GM21723 (cell line): Measurements from ENCODE around the gene RPUSD3.
"Not testable (repeated sequence)": the region's sequence is repeated elsewhere in the genome, so short reads cannot be mapped to it uniquely, and the experiment has no call there.

Experiments used
- ATAC-seq: cut with Tn5 transposase; IDR thresholded peaks from one replicate; pipeline ENCODE4 v1.9.1; 2021; ENCODE audit warnings: mild to moderate bottlenecking, moderate library complexity; ENCODE audit not compliant: unreplicated experiment

Gene RPUSD3

GRCh38 chr3:9843715-9844438 is at the start of gene RPUSD3:
RPUSD3 (minus strand) TSS chr3:9844008; CDS start chr3:9843990, 18 bp downstream.
- ATAC-seq, result peak; percentile 98

GRCh38 chr3:9891072-9891622 is 47.3 kb upstream of the RPUSD3 start:
- ATAC-seq, result no peak

- ATAC-seq, result peak; percentile 79
Measured at GRCh38 chr3:9890249-9891071, 46.7 kb upstream of the RPUSD3 start, which contains the start of gene JAGN1. JAGN1 (plus strand) TSS chr3:9890610; CDS start chr3:9890723, 113 bp downstream.

GRCh38 chr3:9889405-9889804 is 45.6 kb upstream of the RPUSD3 start:
- ATAC-seq, result no peak

GRCh38 chr3:9888540-9888939 is 44.7 kb upstream of the RPUSD3 start:
- no peak for ATAC-seq

- ATAC-seq, result no peak
Measured at GRCh38 chr3:9887480-9887879, 43.7 kb upstream of the RPUSD3 start.

GRCh38 chr3:9886328-9886727 is 42.5 kb upstream of the RPUSD3 start:
- ATAC-seq, result no peak

GRCh38 chr3:9884555-9885165 is 40.9 kb upstream of the RPUSD3 start:
- no peak for ATAC-seq

GRCh38 chr3:9883706-9884554 is 40.1 kb upstream of the RPUSD3 start:
- no peak for ATAC-seq

GRCh38 chr3:9881441-9881840 is 37.6 kb upstream of the RPUSD3 start:
- ATAC-seq, result no peak

- ATAC-seq, result no peak
Measured at GRCh38 chr3:9879830-9880549, 36.2 kb upstream of the RPUSD3 start, which contains the start of gene CIDEC. CIDEC (minus strand) TSS chr3:9880253; CDS start chr3:9878486, 1,767 bp downstream.

- ATAC-seq, result no peak
Measured at GRCh38 chr3:9878700-9879099, 34.9 kb upstream of the RPUSD3 start.

GRCh38 chr3:9876991-9877390 is 33.2 kb upstream of the RPUSD3 start:
- ATAC-seq, result no peak

- not testable (repeated sequence) for ATAC-seq
Measured at GRCh38 chr3:9876255-9876654, 32.4 kb upstream of the RPUSD3 start.

- no peak for ATAC-seq
Measured at GRCh38 chr3:9875448-9875847, 31.6 kb upstream of the RPUSD3 start.

GRCh38 chr3:9872067-9872466 is 28.3 kb upstream of the RPUSD3 start:
- not testable (repeated sequence) for ATAC-seq

GRCh38 chr3:9870978-9871377 is 27.2 kb upstream of the RPUSD3 start:
- no peak for ATAC-seq

- ATAC-seq, result no peak
Measured at GRCh38 chr3:9869955-9870354, 26.1 kb upstream of the RPUSD3 start.

GRCh38 chr3:9867106-9867505 is 23.3 kb upstream of the RPUSD3 start:
- ATAC-seq, result no peak

- ATAC-seq, result no peak
Measured at GRCh38 chr3:9866639-9867038, 22.8 kb upstream of the RPUSD3 start.
